ENCODE measurements around the gene CD274. TPM values are rescaled to one million over a fixed set of nuclear protein-coding genes. Genes with fewer than 3 reads are reported as not detected.
A peak's percentile ranks its signal among the peaks of the same experiment; 100 is the strongest.
"Not testable (repeated sequence)": the region's sequence is repeated elsewhere in the genome, so short reads cannot be mapped to it uniquely, and the experiment has no call there.

Gene CD274
- total RNA-seq, 3 donors from 2014 or later, result 1.6 to 3.1 (median 2.9) TPM

- TF ChIP-seq CTCF (IDR thresholded peaks at IDR 0.05), result no peak
- no peak for TF ChIP-seq POLR2AphosphoS5 (IDR thresholded peaks at IDR 0.05)
- TF ChIP-seq POLR2A (IDR thresholded peaks at IDR 0.05), result no peak
- intact Hi-C loops (cut with DNase I; ENCODE audit: low total_unique reads), result no loop called here
- H3K4me1 ChIP-seq, result no peaks in the 10 kb centered on the region
These were observed 36.6 kb downstream of the CD274 start for GRCh38 chr9:5486988-5487387.

GRCh38 chr9:5488221-5489008, 38.1 kb downstream of the CD274 start:
- H3K9me3 ChIP-seq, result no peaks in the 10 kb centered on the region
- H3K27ac ChIP-seq, result no peak overlapping the region
- TF ChIP-seq POLR2A (IDR thresholded peaks at IDR 0.05), result no peak
- no peaks in the 10 kb centered on the region for H3K4me1 ChIP-seq
- no peak overlapping the region for H3K4me3 ChIP-seq
- no peak for DNase-seq (ENCODE audit: low spot score in 2 of 2)
- H3K27me3 ChIP-seq, result no peaks in the 10 kb centered on the region
- intact Hi-C loops (cut with DNase I; ENCODE audit: low total_unique reads), result no loop called here
- no peaks in the 10 kb centered on the region for H3K36me3 ChIP-seq

More at GRCh38 chr9:5486988-5487387, 36.6 kb downstream of the CD274 start:
- Histone ChIP-seq H3K4me3 (no peak overlapping the region), H3K9me3 (no peaks in the 10 kb centered on the region), H3K27ac (no peak overlapping the region), H3K27me3 (no peaks in the 10 kb centered on the region), H3K36me3 (no peaks in the 10 kb centered on the region)
- no peak for DNase-seq (ENCODE audit: low spot score in 2 of 2)

GRCh38 chr9:5489630-5490490, 39.5 kb downstream of the CD274 start:
- no peaks in the 10 kb centered on the region for H3K9me3 ChIP-seq
- no peak overlapping the region for H3K4me3 ChIP-seq
- DNase-seq (ENCODE audit: low spot score in 2 of 2), result no peak
- TF ChIP-seq POLR2A (IDR thresholded peaks at IDR 0.05) (no peak), POLR2AphosphoS5 (IDR thresholded peaks at IDR 0.05) (no peak), CTCF (IDR thresholded peaks at IDR 0.05) (no peak)
- no peaks in the 10 kb centered on the region for H3K4me1 ChIP-seq
- intact Hi-C loops (cut with DNase I; ENCODE audit: low total_unique reads), result no loop called here
- no peak overlapping the region for H3K27ac ChIP-seq
- no peaks in the 10 kb centered on the region for H3K36me3 ChIP-seq
- no peaks in the 10 kb centered on the region for H3K27me3 ChIP-seq

GRCh38 chr9:5492965-5493678, 42.8 kb downstream of the CD274 start:
- TF ChIP-seq POLR2A (IDR thresholded peaks at IDR 0.05), result no peak
- no peak for TF ChIP-seq CTCF (IDR thresholded peaks at IDR 0.05)
- TF ChIP-seq POLR2AphosphoS5 (IDR thresholded peaks at IDR 0.05), result no peak
- Histone ChIP-seq H3K4me1 (no peaks in the 10 kb centered on the region), H3K27me3 (no peaks in the 10 kb centered on the region), H3K27ac (no peak overlapping the region), H3K4me3 (no peak overlapping the region), H3K36me3 (no peaks in the 10 kb centered on the region), H3K9me3 (no peaks in the 10 kb centered on the region)
- no peak for DNase-seq (ENCODE audit: low spot score in 2 of 2)
- intact Hi-C loops (cut with DNase I; ENCODE audit: low total_unique reads), result no loop called here

- intact Hi-C loops (cut with DNase I; ENCODE audit: low total_unique reads), result no loop called here
- no peaks in the 10 kb centered on the region for H3K4me1 ChIP-seq
- no peak for TF ChIP-seq POLR2A (IDR thresholded peaks at IDR 0.05)
- TF ChIP-seq POLR2AphosphoS5 (IDR thresholded peaks at IDR 0.05), result no peak
- no peak for TF ChIP-seq CTCF (IDR thresholded peaks at IDR 0.05)
- DNase-seq (ENCODE audit: low spot score in 2 of 2), result no peak
- H3K9me3 ChIP-seq, result no peaks in the 10 kb centered on the region
- no peak overlapping the region for H3K4me3 ChIP-seq
- no peaks in the 10 kb centered on the region for H3K36me3 ChIP-seq
- H3K27ac ChIP-seq, result peak overlapping the region in 1 of 2 donors; percentile 52
- H3K27me3 ChIP-seq, result no peaks in the 10 kb centered on the region
These were observed 43.6 kb downstream of the CD274 start for GRCh38 chr9:5493679-5494511.

GRCh38 chr9:5494765-5495164, 44.4 kb downstream of the CD274 start:
- H3K36me3 ChIP-seq; DNase-seq (ENCODE audit: low spot score in 2 of 2); H3K9me3 ChIP-seq; H3K4me1 ChIP-seq; H3K4me3 ChIP-seq; H3K27me3 ChIP-seq; intact Hi-C loops (cut with DNase I; ENCODE audit: low total_unique reads); H3K27ac ChIP-seq: not testable (repeated sequence)
